Endothelial cell of umbilical vein (primary cell): ENCODE data around the gene C10orf67.

Experiments used
- CTCF ChIP-seq, 2 donors: IDR thresholded peaks; 1 replicate in 1 of 2; 2 replicates in 1 of 2; pipeline ENCODE4 v1.5.1; 2011; ENCODE audit warnings: low read length in 2 of 2, mild to moderate bottlenecking in 2 of 2, moderate library complexity in 2 of 2, control low read depth in 1 of 2, inconsistent platforms in 1 of 2, low read depth in 1 of 2; ENCODE audit not compliant: insufficient read depth in 1 of 2; ENCODE audit errors: extremely low read depth in 1 of 2
- MAX ChIP-seq: IDR thresholded peaks from 2 replicates; pipeline ENCODE4 v1.6.1; 2011; ENCODE audit not compliant: insufficient read depth, insufficient read length
- POLR2AphosphoS5 ChIP-seq: IDR thresholded peaks from 2 replicates; pipeline ENCODE4 v1.6.1; 2012; ENCODE audit warnings: low read depth, mild to moderate bottlenecking, control low read depth, low read length, moderate library complexity; ENCODE audit not compliant: insufficient read depth

GRCh38 chr10:23230582-23230981 is 114.0 kb downstream of the C10orf67 start:
- TF ChIP-seq CTCF (IDR thresholded peaks at IDR 0.05; ENCODE audit: extremely low read depth in 1 of 2, insufficient read depth in 1 of 2, low read depth in 1 of 2, low read length in 2 of 2), result no peak
- TF ChIP-seq POLR2AphosphoS5, result no peak
- TF ChIP-seq MAX, result no peak
